HG03565 (cell line): ENCODE results near the gene TSHZ2.

Source experiments
- ATAC-seq: cut with Tn5 transposase; IDR thresholded peaks from one replicate; pipeline ENCODE4 v1.9.1; 2021; ENCODE audit warnings: mild to moderate bottlenecking, moderate library complexity; ENCODE audit not compliant: unreplicated experiment

TSHZ2 gene

GRCh38 chr20:52993076-52993475 lies 20.9 kb downstream of the TSHZ2 start:
- no peak for ATAC-seq

- ATAC-seq: no peak
Measured at GRCh38 chr20:52994184-52994970, 22.2 kb downstream of the TSHZ2 start.

GRCh38 chr20:52996130-52996529 lies 24.0 kb downstream of the TSHZ2 start:
- no peak for ATAC-seq

GRCh38 chr20:52996658-52997057 lies 24.5 kb downstream of the TSHZ2 start:
- ATAC-seq: no peak

GRCh38 chr20:52998268-52998667 lies 26.1 kb downstream of the TSHZ2 start:
- ATAC-seq: no peak

- no peak for ATAC-seq
Measured at GRCh38 chr20:52999040-52999439, 26.9 kb downstream of the TSHZ2 start.

GRCh38 chr20:53001498-53002301 lies 29.5 kb downstream of the TSHZ2 start:
- peak; percentile 49 for ATAC-seq

GRCh38 chr20:53002786-53003185 lies 30.6 kb downstream of the TSHZ2 start:
- no peak for ATAC-seq

- ATAC-seq: no peak
Measured at GRCh38 chr20:53003420-53004154, 31.4 kb downstream of the TSHZ2 start.

- no peak for ATAC-seq
Measured at GRCh38 chr20:53004267-53004813, 32.2 kb downstream of the TSHZ2 start.

GRCh38 chr20:53009979-53010735 lies 38.0 kb downstream of the TSHZ2 start:
- no peak for ATAC-seq

- no peak for ATAC-seq
Measured at GRCh38 chr20:53011640-53012039, 39.5 kb downstream of the TSHZ2 start.

- ATAC-seq: no peak
Measured at GRCh38 chr20:53013183-53013582, 41.0 kb downstream of the TSHZ2 start.

- no peak for ATAC-seq
Measured at GRCh38 chr20:53013847-53014246, 41.7 kb downstream of the TSHZ2 start.

- ATAC-seq: no peak
Measured at GRCh38 chr20:53016071-53016470, 43.9 kb downstream of the TSHZ2 start.

GRCh38 chr20:53016534-53017042 lies 44.4 kb downstream of the TSHZ2 start:
- no peak for ATAC-seq

GRCh38 chr20:53017206-53017605 lies 45.0 kb downstream of the TSHZ2 start:
- ATAC-seq: no peak

- no peak for ATAC-seq
Measured at GRCh38 chr20:53019464-53019863, 47.3 kb downstream of the TSHZ2 start.

- ATAC-seq: no peak
Measured at GRCh38 chr20:53020376-53020775, 48.2 kb downstream of the TSHZ2 start.

GRCh38 chr20:53020834-53021233 lies 48.7 kb downstream of the TSHZ2 start:
- no peak for ATAC-seq
